MM.1S (cell line): ENCODE measurements around the gene CHAF1B.
"Not testable (repeated sequence)": the region's sequence is repeated elsewhere in the genome, so short reads cannot be mapped to it uniquely, and the experiment has no call there.

Source experiments
- DNase-seq: peaks from one replicate; pipeline ENCODE4 v3.0.0-alpha.2; 2015
- H2AFZ ChIP-seq: fragments of 300-600 bp; sonication (generic); 2 replicates; pipeline ENCODE4 v1.6.0; 2016; ENCODE audit warnings: antibody characterized with exemption, low read length
- H3F3A ChIP-seq: fragments of 300-600 bp; sonication (generic); 2 replicates; pipeline ENCODE4 v1.6.1; 2016; ENCODE audit warnings: mild to moderate bottlenecking, antibody characterized with exemption, low read length, moderate library complexity, mixed read lengths; ENCODE audit not compliant: insufficient read depth
- H3K27ac ChIP-seq: fragments of 300-600 bp; sonication (generic); 2 replicates; pipeline ENCODE4 v1.5.1; 2016; ENCODE audit warnings: mild to moderate bottlenecking, low read length
- H3K27me3 ChIP-seq: fragments of 300-600 bp; sonication (generic); replicated peaks from 2 replicates; pipeline ENCODE4 v1.6.0; 2016; ENCODE audit warnings: low read length; ENCODE audit not compliant: insufficient read depth
- H3K36me3 ChIP-seq: fragments of 300-600 bp; sonication (generic); replicated peaks from 2 replicates; pipeline ENCODE4 v1.6.1; 2016; ENCODE audit warnings: mild to moderate bottlenecking, low read length, mixed read lengths; ENCODE audit not compliant: insufficient read depth
- H3K4me1 ChIP-seq: fragments of 300-600 bp; sonication (generic); 2 replicates; pipeline ENCODE4 v1.6.1; 2016; ENCODE audit warnings: low read length, mixed read lengths
- H3K4me2 ChIP-seq: fragments of 300-600 bp; sonication (generic); 2 replicates; pipeline ENCODE4 v1.6.0; 2016; ENCODE audit warnings: low read depth, low read length
- H3K4me3 ChIP-seq: fragments of 300-600 bp; sonication (generic); 2 replicates; pipeline ENCODE4 v1.5.1; 2016; ENCODE audit warnings: low read length, mixed read lengths
- H3K79me2 ChIP-seq: fragments of 300-600 bp; sonication (generic); 2 replicates; pipeline ENCODE4 v1.6.1; 2016; ENCODE audit warnings: mixed run types, low read length, mixed read lengths
- H3K9ac ChIP-seq: fragments of 300-600 bp; sonication (generic); 2 replicates; pipeline ENCODE4 v1.6.1; 2016; ENCODE audit warnings: low read length, mixed read lengths
- H3K9me2 ChIP-seq: fragments of 300-600 bp; sonication (generic); replicated peaks from 2 replicates; pipeline ENCODE4 v1.6.1; 2016; ENCODE audit warnings: mild to moderate bottlenecking, low read length, mixed read lengths; ENCODE audit not compliant: insufficient read depth
- H3K9me3 ChIP-seq: fragments of 300-600 bp; sonication (generic); replicated peaks from 2 replicates; pipeline ENCODE4 v1.6.1; 2016; ENCODE audit warnings: mild to moderate bottlenecking, low read length, mixed read lengths; ENCODE audit not compliant: insufficient read depth
- H4K20me1 ChIP-seq: fragments of 300-600 bp; sonication (generic); 2 replicates; pipeline ENCODE4 v1.6.1; 2016; ENCODE audit warnings: mild to moderate bottlenecking, low read length, moderate library complexity, mixed read lengths; ENCODE audit not compliant: insufficient read depth
- EZH2 ChIP-seq: fragments of 300-600 bp; sonication (generic); optimal IDR thresholded peaks from 2 replicates; pipeline ENCODE3; 2017; ENCODE audit warnings: low read depth, mild to moderate bottlenecking, antibody characterized with exemption, low read length, mixed read lengths
- EZH2phosphoT487 ChIP-seq: fragments of 300-600 bp; sonication (generic); IDR thresholded peaks from 2 replicates; pipeline ENCODE4 v1.6.1; 2018; ENCODE audit warnings: antibody characterized with exemption, low read length
- TF ChIP-seq, protein P1 (sequence below): fragments of 300-600 bp; sonication (generic); IDR thresholded peaks from 2 replicates; pipeline ENCODE4 v1.5.1; 2016; ENCODE audit warnings: antibody characterized with exemption, low read length, mixed read lengths

CHAF1B gene

DNA sequence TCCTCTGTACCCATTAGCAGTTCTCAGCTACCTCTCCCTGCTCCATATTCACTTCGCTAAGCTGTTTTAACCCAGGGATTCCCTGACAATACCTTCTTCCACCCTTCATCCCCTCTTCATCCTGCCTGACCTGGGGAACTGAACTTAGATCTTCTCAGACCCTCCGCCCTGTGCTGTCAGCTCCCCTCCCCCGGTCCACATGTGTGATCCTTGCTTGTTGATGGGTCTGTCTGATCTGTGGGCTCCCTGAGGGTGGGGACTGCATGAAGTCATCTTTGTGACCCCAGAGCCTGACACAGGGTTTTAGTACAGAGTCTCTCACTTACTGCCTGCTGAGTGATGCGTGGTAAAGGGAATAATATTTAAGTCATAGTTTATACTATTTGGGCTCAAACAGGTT is 11.8 kb downstream of the CHAF1B start:
- H3K27me3 ChIP-seq, result no peaks in the 10 kb centered on the region
- H3K4me3 ChIP-seq, result no peak overlapping the region
- DNase-seq, result no peak
- H3K36me3 ChIP-seq, result peaks cover 6% of the 10 kb centered on the region; the same call in 1 of the 2 replicates
- H3K9me2 ChIP-seq, result no peaks in the 10 kb centered on the region
- no peaks in the 10 kb centered on the region for H4K20me1 ChIP-seq
- no peak overlapping the region for H3K4me2 ChIP-seq
- no peak overlapping the region for H3K9ac ChIP-seq
- no peaks in the 10 kb centered on the region for H3K4me1 ChIP-seq
- H3K27ac ChIP-seq, result no peak overlapping the region
- H3K9me3 ChIP-seq, result no peaks in the 10 kb centered on the region
- H3F3A ChIP-seq, result no peaks in the 10 kb centered on the region
- no peak overlapping the region for H2AFZ ChIP-seq
- TF ChIP-seq EZH2phosphoT487 (no peak), EZH2 (no peak)
- TF ChIP-seq, protein P1, sequence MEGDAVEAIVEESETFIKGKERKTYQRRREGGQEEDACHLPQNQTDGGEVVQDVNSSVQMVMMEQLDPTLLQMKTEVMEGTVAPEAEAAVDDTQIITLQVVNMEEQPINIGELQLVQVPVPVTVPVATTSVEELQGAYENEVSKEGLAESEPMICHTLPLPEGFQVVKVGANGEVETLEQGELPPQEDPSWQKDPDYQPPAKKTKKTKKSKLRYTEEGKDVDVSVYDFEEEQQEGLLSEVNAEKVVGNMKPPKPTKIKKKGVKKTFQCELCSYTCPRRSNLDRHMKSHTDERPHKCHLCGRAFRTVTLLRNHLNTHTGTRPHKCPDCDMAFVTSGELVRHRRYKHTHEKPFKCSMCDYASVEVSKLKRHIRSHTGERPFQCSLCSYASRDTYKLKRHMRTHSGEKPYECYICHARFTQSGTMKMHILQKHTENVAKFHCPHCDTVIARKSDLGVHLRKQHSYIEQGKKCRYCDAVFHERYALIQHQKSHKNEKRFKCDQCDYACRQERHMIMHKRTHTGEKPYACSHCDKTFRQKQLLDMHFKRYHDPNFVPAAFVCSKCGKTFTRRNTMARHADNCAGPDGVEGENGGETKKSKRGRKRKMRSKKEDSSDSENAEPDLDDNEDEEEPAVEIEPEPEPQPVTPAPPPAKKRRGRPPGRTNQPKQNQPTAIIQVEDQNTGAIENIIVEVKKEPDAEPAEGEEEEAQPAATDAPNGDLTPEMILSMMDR, result no peak
- no peaks in the 10 kb centered on the region for H3K79me2 ChIP-seq

DNA sequence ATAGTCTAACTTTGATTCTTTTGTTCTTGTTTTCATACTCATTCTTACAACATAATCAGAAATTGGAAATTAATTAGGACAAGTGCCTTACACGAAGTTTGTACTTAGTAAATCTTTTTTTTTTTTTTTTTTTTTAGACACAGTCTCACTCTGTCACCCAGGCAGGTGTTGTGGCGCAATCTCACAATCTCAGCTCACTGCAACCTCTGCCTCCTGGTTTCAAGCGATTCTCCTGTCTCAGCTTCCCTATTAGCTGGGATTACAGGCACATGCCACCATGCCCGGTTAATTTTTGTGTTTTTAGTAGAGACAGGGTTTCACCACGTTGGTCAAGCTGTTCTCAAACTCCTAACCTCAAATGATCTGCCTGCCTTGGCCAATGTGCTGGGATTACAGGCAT is 12.4 kb downstream of the CHAF1B start:
- no peak overlapping the region for H3K9ac ChIP-seq
- H3K36me3 ChIP-seq, result peaks cover 6% of the 10 kb centered on the region; the same call in 1 of the 2 replicates
- H2AFZ ChIP-seq, result no peak overlapping the region
- H3K9me2 ChIP-seq, result no peaks in the 10 kb centered on the region
- H3K79me2 ChIP-seq, result no peaks in the 10 kb centered on the region
- no peaks in the 10 kb centered on the region for H3K27me3 ChIP-seq
- H4K20me1 ChIP-seq, result no peaks in the 10 kb centered on the region
- H3K4me1 ChIP-seq, result no peaks in the 10 kb centered on the region
- H3F3A ChIP-seq, result no peaks in the 10 kb centered on the region
- no peak for DNase-seq
- no peak overlapping the region for H3K4me2 ChIP-seq
- no peaks in the 10 kb centered on the region for H3K9me3 ChIP-seq
- TF ChIP-seq, protein P1, result no peak
- no peak for TF ChIP-seq EZH2
- no peak for TF ChIP-seq EZH2phosphoT487
- H3K27ac ChIP-seq, result no peak overlapping the region
- no peak overlapping the region for H3K4me3 ChIP-seq

DNA sequence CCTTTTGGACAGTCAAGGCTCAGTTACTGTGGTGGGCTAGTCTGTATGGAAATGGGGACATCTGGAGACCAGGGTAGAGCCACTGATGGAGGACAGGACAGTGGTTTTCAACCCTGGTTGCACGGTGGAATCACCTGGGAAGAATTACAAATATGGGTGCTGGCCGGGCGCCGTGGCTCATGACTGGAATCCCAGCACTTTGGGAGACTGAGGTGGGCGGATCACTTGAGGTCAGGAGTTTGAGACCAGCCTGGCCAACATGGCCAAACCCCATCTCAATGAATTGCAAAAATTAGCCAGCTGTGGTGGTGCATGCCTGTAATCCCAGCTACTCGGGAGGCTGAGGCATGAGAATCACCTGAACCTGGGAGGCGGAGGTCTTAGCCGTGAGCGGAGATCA is 14.5 kb downstream of the CHAF1B start:
- not testable (repeated sequence) for H3K9ac ChIP-seq, H3K27me3 ChIP-seq, H2AFZ ChIP-seq, H3K27ac ChIP-seq, H3K9me3 ChIP-seq, H3K36me3 ChIP-seq, H3K9me2 ChIP-seq, H3K4me2 ChIP-seq, H3K4me3 ChIP-seq, H4K20me1 ChIP-seq, H3K79me2 ChIP-seq, H3K4me1 ChIP-seq, DNase-seq, H3F3A ChIP-seq

DNA sequence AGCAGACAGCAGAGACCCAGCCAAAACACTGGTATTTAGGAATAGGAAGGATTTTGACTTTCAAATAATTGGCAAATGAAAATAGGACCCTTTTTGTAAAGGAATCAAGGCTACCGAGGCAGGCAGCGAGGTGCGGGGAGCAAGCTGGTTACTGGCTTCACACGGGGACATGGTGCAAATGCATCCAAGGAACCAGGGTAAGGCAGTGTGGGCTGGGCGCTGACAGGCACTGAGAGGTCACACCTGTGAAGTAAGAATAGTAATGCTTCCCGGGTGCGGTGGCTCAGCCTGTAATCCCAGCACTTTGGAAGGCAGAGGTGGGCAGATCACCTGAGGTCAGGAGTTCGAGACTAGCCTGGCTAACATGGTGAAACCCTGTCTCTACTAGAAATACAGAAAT is 15.5 kb downstream of the CHAF1B start:
- no peak for DNase-seq
- Histone ChIP-seq H3K27ac (no peak overlapping the region), H3F3A (no peaks in the 10 kb centered on the region), H3K9ac (no peak overlapping the region), H3K4me3 (no peak overlapping the region), H3K4me1 (no peaks in the 10 kb centered on the region), H3K9me3 (no peaks in the 10 kb centered on the region), H3K79me2 (no peaks in the 10 kb centered on the region), H3K27me3 (no peaks in the 10 kb centered on the region), H3K9me2 (no peaks in the 10 kb centered on the region), H4K20me1 (no peaks in the 10 kb centered on the region), H3K36me3 (peaks cover 4% of the 10 kb centered on the region), H3K4me2 (no peak overlapping the region), H2AFZ (no peak overlapping the region)
- TF ChIP-seq EZH2 (no peak), EZH2phosphoT487 (no peak)
- TF ChIP-seq, protein P1, result no peak
